ENCODE data around the gene ZFYVE9. TPM values are rescaled to one million over a fixed set of nuclear protein-coding genes. Genes with fewer than 3 reads are reported as not detected.

Gene ZFYVE9
- total RNA-seq, 1 donor from 2014 or later, result 17.9 TPM

DNA sequence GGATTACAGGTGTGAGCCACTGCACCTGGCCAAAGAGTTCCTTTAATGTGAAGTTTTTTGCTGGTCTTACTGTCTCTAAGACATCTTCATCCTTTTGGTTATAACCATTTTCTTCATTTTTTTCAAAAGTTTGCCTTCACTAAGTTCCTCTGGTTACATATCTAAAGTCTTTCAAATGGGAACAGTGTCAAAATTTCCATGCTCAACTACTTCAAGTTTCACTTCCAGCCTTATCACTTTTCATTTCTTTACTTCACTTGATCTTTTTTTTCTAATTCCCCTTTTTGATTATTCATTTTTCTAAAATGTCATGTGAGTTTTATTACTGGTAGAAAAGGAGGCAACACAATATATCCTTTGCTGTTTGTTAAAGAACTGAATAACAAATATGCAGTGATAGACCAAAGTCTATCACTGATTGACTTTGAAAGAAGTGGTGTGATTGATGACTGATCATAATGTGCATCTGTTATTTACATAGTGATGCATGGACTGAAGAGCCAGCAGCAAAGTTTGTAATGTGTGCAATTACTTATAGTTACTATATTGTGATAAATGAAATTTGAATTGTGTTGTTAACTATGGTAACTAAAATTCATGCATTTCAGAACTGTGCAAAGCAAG lies 16.0 kb upstream of the ZFYVE9 start:
- Histone ChIP-seq H3K9me3 (replicated peaks) (no peaks in the 10 kb centered on the region), H3K4me3 (no peak overlapping the region), H3K27ac (replicated peaks) (no peak overlapping the region), H3K27me3 (ENCODE audit: low read depth) (peaks cover 37% of the 10 kb centered on the region), H3K4me1 (no peaks in the 10 kb centered on the region), H3K36me3 (no peaks in the 10 kb centered on the region)
- TF ChIP-seq CTCF (IDR thresholded peaks at IDR 0.05; ENCODE audit: borderline replicate concordance), result no peak
- intact Hi-C loops (cut with micrococcal nuclease), result loop anchor here (5.0 to 10.0 kb wide), 2 partner anchors 171 to 559 kb away; no protein-coding TSS in a partner anchor
- no peak for DNase-seq

DNA sequence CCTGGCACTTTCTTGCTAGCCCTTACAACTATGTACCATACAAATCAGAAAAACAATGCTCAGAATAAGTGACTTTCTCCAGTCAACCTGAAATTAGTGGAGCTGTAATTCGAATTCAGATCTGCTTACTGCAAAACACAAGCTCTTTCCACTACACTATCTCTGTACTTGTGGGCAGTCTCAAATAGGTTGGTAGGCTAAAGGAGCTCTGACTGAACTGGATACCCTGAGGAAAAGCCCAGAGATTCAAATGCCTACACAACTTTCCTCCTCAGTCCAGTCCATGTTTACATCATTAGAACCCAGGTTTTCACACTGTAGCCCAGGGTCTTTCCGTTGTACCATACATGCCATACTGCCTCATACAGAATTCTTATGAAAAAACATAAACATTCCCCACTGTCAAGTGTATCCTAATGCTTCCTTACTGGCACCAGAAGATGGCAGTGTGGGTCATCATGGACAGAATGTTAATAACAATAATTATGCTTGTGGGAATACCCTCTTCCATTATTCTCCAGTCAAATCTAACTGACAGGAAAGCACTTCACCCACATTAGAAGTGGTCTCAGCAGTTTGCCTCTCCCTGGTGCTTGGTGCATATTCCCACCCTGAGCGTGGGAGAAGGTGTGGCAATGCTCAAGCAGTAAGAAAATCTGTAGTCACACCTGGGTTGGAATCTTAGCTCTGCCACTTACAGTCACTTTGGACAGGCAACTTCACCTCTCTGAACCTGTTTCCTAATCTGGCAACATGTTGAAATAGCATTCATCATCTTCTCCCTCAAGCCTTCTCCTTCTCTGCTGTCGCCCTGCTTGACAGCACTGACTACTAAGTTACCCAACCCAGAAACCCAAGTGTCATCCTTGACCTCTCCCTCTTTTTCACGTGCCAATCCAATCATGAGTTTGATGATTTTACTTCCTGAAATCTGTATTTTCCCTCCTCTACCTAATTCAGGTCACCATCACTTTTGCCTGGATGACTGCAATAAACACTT lies 14.4 kb upstream of the ZFYVE9 start:
- Histone ChIP-seq H3K4me1 (no peaks in the 10 kb centered on the region), H3K4me3 (no peak overlapping the region), H3K27me3 (ENCODE audit: low read depth) (peaks cover 31% of the 10 kb centered on the region), H3K9me3 (replicated peaks) (no peaks in the 10 kb centered on the region), H3K27ac (replicated peaks) (no peak overlapping the region), H3K36me3 (no peaks in the 10 kb centered on the region)
- intact Hi-C loops (cut with micrococcal nuclease), result loop anchor here (5.0 to 10.0 kb wide), 2 partner anchors 170 to 557 kb away; no protein-coding TSS in a partner anchor
- TF ChIP-seq CTCF (IDR thresholded peaks at IDR 0.05; ENCODE audit: borderline replicate concordance), result peak; percentile 77
- DNase-seq, result no peak

DNA sequence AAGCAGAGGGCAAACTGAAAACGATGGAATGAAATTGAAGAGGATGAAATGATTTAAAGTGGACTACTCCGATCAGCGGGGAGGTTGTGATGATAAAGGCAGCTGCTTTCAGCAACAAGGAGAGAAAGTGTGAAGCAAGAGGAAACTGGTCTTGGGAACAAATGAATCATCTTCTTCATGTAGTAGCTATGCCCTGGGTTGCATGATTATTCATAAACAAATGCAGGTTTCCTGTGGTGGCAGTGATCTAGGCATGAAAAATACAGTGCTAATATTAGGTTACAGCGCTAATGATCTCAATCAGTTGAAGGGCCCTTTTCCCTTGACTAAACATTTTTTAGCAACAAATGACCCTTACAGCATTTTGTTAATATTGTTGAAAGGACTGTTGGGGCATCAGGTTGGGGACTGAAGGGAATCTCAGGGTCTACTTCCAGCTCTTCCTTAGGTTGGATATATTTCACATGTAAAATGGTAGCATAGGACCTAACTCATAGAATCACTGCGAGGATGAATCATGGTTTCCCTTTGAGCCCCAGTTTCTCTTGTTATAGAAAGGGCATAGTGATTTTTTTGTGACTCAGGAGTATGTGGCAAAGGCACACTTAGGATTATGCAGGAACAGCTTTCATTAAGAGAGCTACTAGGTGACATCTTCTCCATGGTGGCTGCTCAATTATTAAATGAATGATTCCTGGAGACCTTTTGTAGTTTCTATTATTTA lies 1.9 kb upstream of the ZFYVE9 start:
- Histone ChIP-seq H3K27me3 (ENCODE audit: low read depth) (no peaks in the 10 kb centered on the region), H3K4me1 (peaks cover 43% of the 10 kb centered on the region), H3K4me3 (no peak overlapping the region), H3K9me3 (replicated peaks) (no peaks in the 10 kb centered on the region), H3K27ac (replicated peaks) (no peak overlapping the region), H3K36me3 (no peaks in the 10 kb centered on the region)
- TF ChIP-seq CTCF (IDR thresholded peaks at IDR 0.05; ENCODE audit: borderline replicate concordance), result no peak
- intact Hi-C loops (cut with micrococcal nuclease), result loop anchor here (5.0 kb wide), 1 partner anchor 157 kb away; no protein-coding TSS in a partner anchor
- no peak for DNase-seq

- Histone ChIP-seq H3K27ac (replicated peaks) (peak overlapping the region; percentile 97), H3K27me3 (ENCODE audit: low read depth) (no peaks in the 10 kb centered on the region), H3K4me1 (peaks cover 48% of the 10 kb centered on the region), H3K36me3 (no peaks in the 10 kb centered on the region), H3K9me3 (replicated peaks) (no peaks in the 10 kb centered on the region), H3K4me3 (peak overlapping the region; percentile 95)
- intact Hi-C loops (cut with micrococcal nuclease), result loop anchor here (5.0 kb wide), 1 partner anchor 156 kb away; no protein-coding TSS in a partner anchor
- DNase-seq, result no peak
- TF ChIP-seq CTCF (IDR thresholded peaks at IDR 0.05; ENCODE audit: borderline replicate concordance), result no peak
Measured at GRCh38 chr1:52140633-52141512, 1.0 kb upstream of the ZFYVE9 start.

Data from left ventricle myocardium inferior (tissue), 1 donor.